PC-9 (cell line): ENCODE data around the gene ZMYM4.

Source experiments
- CTCF ChIP-seq: fragments of 200-600 bp; sonication (generic); conservative IDR thresholded peaks from 2 replicates; pipeline ENCODE4 v1.6.1; 2017; ENCODE audit warnings: mixed run types, antibody characterized with exemption, mild to moderate bottlenecking, moderate library complexity
- EZH2 ChIP-seq: fragments of 200-600 bp; sonication (generic); IDR thresholded peaks from 2 replicates; pipeline ENCODE4 v1.8.0; 2017; ENCODE audit warnings: antibody characterized with exemption, low read depth

GRCh38 chr1:35377555-35377954 lies 109.0 kb downstream of the ZMYM4 start:
- no peak for TF ChIP-seq CTCF
- TF ChIP-seq EZH2, result no peak
